ENCODE measurements around the gene ZNF831.

GRCh38 chr20:59259946-59260345 lies 96.3 kb downstream of the ZNF831 start:
- no peak for TF ChIP-seq CTCF (IDR thresholded peaks at IDR 0.05)
- no peak for TF ChIP-seq POLR2A (IDR thresholded peaks at IDR 0.05)

Measured in thyroid gland (tissue), 4 donors.